NCI-H2029 treated with DMSO at 0.1 percent for 48 hours (cell line): ENCODE measurements around the gene PIM3.
A peak's percentile ranks its signal among the peaks of the same experiment; 100 is the strongest.

Source experiments
- DNase-seq: peaks from one replicate; lab custom pipeline; 2025; lab: John Stamatoyannopoulos, UW

The PIM3 gene

DNA sequence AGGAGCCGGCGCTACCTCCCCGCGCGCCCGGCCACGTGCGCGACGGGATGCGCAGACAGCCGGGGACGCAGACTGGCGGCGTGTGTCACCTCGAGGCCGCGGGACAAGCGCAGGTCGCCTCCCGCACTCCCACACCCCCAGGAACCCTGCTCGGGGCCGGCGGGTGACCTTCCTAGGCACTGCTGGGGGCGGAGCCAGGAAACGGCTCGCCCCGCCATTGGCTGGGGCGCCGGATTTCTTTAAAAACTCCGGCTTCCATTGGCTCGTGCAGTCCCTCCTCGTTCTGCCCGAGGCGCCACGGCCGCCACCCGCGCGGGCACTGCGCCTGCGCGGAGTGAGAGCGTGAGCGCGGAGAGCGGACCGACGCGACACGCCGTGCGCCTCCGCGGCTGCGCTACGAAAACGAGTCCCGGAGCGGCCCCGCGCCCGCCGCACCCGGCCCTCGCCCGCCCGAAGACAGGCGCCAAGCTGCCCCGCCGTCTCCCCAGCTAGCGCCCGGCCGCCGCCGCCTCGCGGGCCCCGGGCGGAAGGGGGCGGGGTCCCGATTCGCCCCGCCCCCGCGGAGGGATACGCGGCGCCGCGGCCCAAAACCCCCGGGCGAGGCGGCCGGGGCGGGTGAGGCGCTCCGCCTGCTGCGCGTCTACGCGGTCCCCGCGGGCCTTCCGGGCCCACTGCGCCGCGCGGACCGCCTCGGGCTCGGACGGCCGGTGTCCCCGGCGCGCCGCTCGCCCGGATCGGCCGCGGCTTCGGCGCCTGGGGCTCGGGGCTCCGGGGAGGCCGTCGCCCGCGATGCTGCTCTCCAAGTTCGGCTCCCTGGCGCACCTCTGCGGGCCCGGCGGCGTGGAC, at the start of gene PIM3:
PIM3 (plus strand) TSS at position 614 of the 846 bp plus-strand sequence; CDS start at position 790, 176 bp downstream.
- no peak for DNase-seq

DNA sequence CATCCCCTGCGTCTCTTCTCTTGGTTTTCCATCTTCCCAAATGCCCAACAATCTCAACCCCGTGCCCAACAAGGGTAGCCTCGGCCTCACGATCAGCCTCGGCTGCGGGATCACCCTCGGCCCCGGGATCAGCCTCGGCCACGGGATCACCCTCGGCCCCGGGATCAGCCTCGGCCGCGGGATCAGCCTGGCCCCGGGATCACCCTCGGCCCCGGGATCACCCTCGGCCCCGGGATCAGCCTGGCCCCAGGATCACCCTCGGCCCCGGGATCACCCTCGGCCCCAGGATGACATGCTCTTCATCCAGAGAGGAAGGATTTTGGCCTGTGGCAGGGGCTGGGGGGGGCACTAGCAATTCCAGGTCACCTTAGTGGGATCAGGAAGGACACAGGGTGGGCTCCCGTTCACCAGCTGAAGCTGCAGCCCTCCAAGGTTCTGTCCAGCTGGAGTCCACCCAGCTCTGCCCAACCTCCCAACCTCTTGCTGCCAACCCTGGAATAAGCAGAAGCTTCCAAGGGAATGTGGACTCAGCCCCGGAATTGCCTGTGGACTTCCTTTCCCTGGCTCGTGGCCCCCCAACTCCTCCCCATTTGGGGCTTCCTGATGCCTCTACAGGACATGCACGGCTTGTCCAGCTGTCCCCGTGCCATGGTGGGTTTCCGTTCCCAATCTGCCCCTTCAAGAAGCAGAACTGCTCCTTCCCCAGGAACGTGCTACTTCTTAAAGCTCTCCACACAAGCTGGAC, 48.5 kb upstream of the PIM3 start:
- DNase-seq = no peak

DNA sequence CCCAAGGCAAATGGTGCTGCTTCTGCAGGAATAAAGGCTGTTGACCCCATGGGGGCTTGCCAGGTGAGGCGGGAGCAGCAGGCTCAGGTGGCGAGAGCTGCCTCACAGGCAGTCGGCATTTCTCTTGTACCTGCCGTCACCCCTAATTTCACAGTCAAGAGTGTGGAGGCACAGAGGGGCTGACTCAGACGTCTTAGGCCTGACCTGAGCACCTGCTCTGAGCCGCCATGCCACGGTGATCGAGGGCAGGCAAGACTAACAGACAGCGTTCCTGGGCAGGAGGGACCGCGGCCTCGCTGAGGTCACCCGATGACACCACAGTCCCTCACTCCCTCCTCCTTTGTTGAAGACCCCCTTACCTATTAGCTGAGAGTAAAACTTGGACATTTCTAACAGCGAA, 47.5 kb upstream of the PIM3 start:
- DNase-seq = no peak

DNA sequence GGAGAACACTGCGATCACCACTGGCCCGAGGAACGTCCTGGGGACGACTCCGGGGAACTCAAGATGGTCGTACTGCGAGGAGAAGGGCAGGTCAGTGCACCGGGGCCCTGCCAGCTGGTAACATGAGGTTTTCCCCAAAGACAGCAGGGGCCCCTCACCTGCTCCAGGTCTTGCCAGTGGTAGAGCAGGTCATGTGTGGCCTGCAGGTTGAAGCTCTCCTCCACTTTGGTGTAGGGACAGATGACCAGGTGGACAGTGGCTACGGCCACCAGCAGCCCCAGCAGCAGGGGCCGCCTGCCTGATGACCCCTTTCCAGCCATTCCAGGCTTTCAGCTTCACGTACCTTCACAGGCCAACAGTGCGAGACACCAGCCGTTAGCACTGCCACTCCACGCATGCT, 47.1 kb upstream of the PIM3 start:
- no peak for DNase-seq

DNA sequence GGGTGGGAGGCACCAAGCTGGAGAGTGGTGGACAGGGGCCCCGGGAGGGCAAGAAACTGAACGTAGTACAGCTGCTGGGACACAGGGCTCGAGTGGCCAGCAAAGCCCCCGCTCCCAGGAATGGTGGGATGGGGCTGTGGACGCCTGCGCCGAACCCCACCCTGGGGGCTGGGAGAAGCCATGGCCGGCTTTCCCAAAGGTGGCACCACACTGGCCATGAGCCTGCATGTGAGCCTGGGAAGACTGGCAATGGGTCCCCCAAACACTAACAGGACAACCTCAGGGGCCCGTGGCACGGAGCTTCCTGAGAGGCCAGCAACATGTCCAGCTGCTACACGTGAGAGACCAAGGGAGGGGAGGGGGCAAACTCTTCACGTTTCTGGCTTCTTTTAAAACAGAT, 46.3 kb upstream of the PIM3 start:
- no peak for DNase-seq

DNA sequence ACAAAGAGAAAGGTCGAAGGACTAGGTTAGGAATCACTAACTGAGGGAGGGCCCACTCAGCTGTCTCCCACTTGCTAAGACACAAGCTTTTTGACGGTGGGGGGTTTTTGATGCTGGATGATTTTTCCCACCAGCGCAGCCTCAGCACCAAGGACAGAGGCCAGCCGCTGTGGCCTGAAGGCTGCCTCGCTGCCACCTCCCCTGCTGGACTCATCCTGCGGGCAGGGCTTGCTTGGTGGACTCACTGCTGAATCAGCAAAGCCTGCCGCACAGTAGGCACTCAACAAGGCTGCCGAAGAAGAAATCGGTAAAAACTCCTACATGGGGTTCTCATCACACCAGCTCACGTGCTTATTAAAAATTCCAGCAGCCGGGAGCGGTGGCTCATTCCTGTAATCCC, 45.0 kb upstream of the PIM3 start:
- no peak for DNase-seq

DNA sequence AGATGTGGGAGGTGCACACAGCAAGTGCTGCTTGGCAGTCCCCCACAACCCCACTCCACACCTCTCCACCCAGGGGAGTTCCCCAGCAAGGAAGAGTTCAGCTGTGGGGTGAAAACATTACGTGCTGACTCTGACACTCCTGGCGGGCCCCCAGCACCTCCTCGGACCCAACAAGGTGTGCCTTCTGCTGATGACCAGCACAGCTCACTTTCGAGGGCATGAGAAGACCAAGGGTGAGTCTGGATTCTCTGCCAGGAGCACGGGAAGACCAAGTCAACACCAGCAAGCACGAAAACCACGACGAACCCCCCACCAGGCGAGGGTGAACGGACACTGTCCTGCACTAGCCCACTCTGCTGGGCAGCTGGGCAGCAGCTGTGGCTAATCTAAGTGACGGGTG, 43.7 kb upstream of the PIM3 start:
- no peak for DNase-seq

DNA sequence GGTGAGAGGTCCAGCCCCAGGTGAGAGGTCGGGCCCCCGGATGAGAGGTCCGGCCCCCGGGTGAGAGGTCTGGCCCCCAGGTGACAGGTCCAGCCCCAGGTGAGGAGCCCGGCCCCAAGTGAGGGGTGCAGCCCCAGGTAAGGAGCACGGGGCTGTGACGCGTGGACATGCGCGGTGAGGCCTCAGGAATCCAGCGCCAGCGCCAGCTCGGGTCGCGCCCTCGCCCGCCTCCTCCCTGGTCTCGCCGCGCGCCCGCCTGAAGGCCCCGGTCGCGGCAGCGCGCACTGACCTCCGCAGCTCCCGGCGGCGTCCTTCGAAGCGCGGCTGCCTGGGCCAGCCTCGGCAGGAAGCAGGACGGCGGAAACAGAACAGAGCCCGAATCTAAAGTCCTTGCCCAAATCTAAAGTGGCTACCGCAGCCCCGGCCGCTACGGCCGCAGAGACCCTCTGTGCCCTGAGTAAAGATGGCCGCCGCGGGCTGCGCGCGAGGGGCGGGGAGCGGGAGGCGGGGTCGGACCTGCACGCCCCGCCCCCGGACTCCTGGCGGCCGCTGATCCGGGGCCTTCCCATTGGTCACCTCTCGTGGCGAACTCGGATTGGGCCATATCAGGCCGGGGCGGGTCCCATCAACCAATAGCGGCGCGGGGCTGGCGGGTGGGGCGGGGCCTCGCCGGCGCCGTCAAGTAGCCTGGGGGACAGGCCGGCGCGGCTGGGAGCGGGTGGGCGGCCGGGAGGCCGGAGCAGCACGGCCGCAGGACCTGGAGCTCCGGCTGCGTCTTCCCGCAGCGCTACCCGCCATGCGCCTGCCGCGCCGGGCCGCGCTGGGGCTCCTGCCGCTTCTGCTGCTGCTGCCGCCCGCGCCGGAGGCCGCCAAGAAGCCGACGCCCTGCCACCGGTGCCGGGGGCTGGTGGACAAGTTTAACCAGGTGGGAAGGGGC, 42.3 kb upstream of the PIM3 start, which contains the start of the genes ALG12 and CRELD2:
ALG12 (minus strand) TSS at position 465 of the 937 bp plus-strand sequence. CDS start 4,673 bp downstream, outside the sequence.
CRELD2 (plus strand) TSS at position 661 of the 937 bp plus-strand sequence; CDS start at position 797, 136 bp downstream.
- peak; percentile 34 for DNase-seq

DNA sequence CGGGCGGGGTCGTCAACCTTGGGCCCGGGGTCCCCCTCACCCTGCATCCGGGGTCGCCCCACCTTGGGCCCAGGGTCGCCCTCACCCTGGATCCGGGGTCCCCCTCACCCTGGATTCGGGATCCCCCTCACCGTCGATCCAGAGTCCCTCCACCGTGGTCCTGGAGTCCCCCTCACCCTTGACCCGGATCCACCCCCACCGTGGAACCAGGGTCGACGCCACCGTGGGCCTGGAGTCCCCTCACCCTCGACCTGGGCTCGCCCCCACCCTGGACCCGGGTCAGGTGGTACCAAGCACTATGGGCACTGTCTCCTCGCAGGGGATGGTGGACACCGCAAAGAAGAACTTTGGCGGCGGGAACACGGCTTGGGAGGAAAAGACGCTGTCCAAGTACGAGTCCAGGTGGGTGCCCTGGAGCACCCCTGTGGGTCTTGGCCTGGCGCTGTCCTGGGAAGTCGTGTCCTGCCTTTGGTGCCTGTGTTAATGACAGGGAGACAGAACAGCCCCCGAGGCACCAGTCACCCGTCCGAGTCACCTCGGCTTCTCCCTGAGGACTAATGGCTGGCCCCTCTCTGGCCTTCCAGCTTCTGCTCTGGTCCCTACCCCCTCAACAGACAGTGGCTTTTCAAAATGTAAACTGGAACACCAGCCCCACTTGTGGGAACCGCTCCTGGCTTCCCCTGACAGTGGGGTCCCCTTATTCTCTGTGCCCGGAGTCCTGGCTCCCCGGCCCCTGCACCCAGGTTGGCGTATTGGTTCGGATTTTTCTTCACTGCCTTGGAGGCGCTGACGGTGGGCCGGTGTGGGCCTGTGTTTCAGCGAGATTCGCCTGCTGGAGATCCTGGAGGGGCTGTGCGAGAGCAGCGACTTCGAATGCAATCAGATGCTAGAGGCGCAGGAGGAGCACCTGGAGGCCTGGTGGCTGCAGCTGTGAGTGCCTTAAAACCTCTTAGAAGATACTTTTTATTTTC, 41.4 kb upstream of the PIM3 start:
- DNase-seq = no peak

DNA sequence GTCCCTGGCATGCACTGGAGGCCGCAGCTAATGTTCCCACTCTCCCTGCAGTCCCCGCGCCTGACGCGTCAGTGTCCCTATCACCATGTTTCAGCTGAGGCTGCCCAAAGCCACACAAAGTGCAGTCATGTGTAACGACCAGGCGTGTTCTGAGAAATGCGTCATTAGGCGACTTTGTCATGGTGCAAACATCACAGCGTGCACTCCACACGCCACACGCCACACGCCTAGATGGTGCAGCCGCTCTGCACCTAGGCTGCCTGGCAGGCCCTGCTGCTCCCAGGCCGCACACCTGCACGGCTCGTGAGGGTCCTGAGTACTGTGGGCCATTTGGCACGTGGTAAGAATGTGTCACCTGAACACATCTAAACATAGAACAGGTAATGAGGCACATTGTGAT, 39.7 kb upstream of the PIM3 start:
- no peak for DNase-seq

DNA sequence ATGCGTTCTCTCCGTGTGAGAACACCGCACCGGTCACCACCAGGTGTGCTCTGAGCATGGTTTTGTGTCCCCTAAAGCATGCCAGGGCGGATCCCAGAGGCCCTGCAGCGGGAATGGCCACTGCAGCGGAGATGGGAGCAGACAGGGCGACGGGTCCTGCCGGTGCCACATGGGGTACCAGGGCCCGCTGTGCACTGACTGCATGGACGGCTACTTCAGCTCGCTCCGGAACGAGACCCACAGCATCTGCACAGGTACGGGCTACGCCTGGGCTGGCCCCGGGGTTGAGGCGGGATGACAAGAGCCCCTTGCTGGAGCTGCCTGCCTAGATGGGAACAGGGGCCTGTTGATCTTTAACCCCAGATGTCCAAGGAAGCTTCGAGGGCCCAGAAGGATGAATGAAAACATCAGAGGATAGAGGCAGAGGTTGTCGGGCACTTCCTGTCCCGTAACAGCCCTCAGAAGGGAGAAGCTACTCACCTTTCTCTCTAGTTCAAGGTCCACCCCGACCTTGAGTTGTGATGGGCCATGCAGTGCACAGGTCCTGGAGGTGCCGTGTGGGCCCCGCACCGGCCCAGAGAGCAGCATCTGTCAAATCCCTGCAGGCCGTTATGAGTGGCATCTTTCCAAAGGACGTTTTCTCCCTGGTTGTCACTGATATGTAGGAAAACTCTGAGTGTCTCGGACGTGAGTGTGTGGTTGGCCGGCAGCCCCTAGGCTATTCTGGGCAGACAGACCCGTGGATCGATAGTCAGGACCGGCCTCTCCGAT, 38.9 kb upstream of the PIM3 start:
- no peak for DNase-seq

DNA sequence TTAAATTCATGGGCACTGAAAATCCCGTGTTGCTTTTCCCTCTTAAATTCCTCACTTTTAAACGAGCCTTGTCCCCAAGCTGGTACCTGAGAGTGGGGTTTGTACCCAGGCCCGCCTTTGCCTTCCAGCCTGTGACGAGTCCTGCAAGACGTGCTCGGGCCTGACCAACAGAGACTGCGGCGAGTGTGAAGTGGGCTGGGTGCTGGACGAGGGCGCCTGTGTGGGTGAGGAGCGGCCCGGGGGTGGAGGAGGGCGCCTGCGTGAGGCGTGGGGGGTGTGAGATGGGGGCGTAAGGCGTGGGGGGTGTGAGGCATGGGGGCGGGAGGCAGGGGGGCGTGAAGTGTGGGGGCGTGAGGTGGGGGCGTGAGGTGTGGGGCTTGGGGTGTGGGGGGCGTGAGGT, 38.1 kb upstream of the PIM3 start:
- DNase-seq = no peak

DNA sequence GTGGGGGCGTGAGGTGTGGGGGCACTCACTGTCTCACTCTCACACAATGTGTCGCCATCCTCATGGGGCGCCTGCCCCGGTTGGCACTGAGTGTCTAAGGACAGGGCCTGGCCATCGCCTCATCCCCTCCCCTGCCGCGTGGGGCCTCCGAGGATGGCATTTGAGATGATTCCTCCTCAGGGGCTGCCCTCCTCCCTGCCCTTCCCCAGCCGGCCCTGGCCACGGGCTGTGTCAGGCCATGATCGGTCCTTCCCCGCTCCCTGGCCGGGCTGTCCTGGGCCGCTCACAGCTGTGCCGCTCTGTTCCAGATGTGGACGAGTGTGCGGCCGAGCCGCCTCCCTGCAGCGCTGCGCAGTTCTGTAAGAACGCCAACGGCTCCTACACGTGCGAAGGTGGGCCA, 37.6 kb upstream of the PIM3 start:
- DNase-seq = no peak

DNA sequence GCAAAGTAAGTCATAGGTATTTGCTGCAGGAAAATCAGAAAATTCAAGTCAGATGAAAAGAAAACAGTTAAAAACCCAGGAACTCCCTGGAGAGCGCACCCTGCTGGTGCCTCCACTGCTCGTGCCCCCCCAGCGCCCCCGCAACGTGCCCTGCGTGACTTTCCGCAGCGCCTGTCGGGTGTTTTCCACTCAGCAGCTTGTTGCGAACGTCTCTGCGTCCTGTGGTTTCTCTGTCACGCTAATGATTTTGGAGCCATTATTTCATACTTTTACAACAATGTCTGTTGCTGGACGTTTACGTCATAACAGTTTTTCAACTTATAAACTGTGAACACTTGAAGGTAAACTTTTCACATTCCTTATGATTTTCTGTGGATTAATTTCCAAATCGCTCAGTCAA, 37.1 kb upstream of the PIM3 start:
- DNase-seq = no peak

DNA sequence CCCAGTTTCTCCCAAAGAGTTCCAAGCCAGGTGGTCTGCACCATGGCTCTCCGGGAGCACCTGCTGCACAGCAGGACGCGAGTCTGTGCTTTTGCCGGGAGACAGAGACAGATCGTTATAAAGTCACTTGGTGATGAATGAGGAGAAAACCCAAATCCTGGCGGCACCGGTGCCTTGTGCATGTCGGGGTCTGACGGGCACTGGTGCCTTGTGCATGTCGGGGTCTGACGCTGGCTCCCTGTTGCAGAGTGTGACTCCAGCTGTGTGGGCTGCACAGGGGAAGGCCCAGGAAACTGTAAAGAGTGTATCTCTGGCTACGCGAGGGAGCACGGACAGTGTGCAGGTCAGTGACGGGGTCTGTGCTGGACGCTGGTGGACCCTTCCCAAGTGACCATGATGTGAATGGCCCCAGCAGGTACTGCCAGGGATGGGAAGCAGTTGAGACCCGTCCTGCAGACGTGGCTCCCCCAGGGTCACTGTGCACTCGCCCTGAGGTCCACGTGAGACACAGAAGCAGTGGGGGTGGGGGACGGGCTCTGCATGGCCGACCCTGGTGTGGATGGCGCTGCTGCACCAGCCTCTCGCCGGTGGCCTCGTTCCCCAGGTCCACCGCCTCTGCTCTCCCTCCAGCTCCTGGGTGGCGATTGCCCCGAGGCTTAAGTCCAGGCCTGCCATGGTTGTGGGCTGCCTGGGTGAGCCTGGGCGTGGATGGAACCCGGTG, 36.3 kb upstream of the PIM3 start:
- DNase-seq = no peak

DNA sequence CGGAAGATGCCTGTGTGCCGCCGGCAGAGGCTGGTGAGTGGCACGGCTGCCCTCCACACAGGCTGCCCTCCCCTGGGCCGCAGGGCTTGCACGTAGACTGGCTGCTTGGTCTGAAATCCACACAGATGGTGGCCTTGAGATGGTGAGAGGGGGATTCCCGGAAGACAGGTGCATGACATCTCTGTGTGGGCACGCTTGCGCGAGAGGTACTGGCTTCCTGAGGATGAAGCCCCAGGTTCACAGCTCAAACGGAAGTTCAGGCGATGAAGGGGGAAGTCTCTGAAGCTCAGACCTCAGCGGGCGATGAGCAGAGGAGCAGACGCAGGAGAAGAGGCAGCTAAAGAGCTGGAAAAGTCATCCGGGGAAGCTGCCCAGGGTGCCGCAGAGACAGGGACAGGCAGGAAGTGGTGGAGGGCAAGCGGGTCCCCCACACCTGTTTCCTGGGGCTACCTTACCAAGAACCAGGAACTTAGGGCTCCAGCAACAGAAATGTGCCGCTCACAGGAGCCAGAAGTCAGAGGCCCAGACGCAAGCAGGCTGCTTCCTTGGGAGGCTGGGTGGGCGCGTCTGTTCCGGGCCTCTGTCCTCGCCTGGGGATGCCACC, 34.9 kb upstream of the PIM3 start:
- no peak for DNase-seq

DNA sequence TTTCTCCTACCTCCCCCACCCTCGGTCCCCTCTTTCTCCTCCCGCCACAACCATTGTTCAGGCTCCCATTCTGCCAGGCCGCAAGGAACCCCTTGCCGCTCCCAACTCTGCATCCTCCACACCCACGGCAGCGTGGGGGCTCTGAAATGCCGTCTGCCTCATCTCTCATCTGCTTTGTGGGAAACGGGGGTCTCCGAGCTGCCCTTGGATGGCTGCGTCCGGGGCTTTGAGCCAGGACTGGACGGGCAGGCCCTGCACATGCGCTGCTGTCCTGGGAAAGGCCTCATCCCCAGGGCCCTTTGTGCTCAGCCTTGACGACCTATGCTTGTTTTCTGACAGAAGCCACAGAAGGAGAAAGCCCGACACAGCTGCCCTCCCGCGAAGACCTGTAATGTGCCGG, 33.7 kb upstream of the PIM3 start:
- DNase-seq = no peak

DNA sequence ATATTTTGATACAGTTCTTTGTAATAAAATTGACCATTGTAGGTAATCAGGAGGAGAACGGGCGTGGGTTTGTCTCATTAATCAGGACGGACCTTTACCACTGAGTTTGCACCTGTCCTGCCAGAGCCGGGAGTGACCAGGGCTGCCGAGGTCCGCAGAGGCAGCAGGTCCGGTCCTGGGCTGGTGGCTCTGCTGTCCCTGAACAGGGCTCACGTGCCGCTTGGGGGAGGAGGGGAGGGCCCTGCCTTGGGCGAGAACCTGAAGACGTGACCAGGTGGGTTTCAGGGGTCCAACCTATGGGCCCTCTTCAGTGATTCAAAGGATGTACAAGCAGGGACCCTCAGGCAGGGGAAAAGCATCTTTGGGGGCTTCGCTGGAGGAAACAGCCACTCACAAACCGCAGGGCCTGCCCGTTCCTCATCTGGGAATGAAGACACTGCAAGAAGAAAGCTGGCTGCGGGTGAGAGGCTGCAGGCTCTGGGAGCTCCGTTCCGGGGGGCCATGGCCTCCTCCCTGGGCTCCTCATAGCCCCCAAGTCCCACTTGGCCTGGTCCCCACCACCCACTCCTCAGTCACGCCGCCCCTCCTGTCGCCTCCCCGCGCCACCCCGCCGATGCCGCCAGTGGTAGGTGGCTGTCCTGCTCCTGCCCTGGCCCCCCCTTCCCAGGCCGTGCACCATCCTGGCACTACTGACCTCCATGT, 32.9 kb upstream of the PIM3 start:
- DNase-seq = no peak

DNA sequence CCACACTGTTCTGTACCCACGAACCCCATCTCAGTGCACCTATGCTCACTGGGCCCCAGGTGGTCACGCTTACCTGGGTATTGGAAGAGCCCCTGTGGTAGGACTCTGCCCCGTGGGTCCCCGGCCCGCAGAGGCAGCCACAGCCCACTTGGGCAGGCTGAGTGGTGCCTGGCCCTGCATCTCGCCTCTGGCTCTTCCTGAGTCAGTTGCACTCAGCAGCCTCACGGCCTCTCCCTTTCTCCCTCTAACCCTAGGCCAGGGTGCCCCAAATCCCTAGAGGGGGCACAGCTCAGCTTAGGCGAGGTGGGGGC, 32.4 kb upstream of the PIM3 start:
- DNase-seq = no peak
